GM19240 (cell line): ENCODE data around the gene RCAN1.
A peak's percentile ranks its signal among the peaks of the same experiment; 100 is the strongest.

ENCODE experiments used
- DNase-seq: peaks from one replicate; pipeline ENCODE4 v3.0.0; 2011; ENCODE audit warnings: low spot score; ENCODE audit not compliant: insufficient read length

RCAN1 gene

DNA sequence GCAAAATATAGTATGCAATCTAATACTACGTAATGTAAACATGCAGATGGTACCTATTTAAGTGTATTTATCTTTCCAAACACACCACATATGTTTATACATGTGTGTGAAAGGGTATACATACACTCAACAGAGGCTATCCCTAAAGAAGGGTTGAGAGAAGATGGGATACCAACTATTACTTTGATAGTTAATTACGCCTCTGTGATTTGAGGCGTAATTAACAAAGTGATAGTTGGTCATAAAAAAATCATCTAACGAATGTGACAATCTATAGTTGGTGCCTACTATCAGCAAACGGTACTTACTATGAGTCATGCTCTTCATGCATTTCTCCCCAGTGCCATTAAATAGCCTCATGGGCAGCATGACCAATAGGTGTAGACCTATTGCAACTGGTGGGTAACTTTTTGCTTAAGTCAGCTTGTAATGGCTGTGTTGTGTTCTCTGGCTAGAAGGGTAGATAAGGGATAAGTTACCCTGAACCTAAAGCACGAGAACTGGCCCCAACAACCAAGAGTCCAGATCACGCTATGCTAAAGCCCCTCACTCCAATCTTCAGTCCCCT, 15.3 kb downstream of the RCAN1 start:
- DNase-seq, result no peak

DNA sequence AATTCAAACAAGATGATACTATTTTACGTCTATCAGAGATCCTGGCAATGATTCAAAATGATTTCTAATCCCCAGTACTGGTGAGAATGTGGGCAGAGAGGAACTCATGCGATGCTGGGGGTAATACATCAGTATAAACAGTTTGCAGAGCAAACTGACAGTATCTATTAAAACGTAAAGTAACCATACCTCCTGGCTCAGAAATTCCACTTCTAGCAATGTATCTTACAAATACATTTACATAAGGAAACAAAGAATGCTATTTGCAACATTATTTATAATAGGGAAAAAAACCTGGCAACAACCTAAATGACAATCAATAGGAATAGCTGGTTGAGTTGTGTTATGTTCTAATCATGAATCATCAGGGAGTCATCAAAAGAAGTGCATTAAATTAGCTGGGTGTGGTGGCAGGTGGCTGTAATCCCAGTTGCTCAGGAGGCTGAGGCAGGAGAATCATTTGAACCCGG, 15.9 kb downstream of the RCAN1 start:
- no peak for DNase-seq

- no peak for DNase-seq
Measured at GRCh38 chr21:34597406-34597805, 17.5 kb downstream of the RCAN1 start.

GRCh38 chr21:34596561-34597271, 18.2 kb downstream of the RCAN1 start:
- DNase-seq, result no peak

DNA sequence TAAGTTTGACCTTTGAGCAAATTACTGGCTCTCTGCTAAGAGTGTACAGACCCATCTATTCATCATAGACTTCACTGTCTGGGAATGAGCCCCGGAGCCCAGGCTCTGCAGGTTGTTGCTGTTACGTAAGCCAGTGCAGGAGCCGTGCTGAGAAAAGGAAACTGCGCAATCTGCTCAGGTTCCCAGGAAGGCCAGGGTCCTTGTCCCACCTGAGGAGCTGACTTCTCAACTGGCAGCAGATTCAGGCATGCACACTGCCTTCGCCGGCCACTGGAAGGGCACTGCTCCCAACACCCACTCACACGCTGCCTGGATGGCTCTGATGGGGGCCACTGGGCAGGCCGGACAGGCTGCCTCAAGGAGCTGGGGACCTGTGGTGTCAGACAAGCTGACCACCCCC, 19.5 kb downstream of the RCAN1 start:
- no peak for DNase-seq

DNA sequence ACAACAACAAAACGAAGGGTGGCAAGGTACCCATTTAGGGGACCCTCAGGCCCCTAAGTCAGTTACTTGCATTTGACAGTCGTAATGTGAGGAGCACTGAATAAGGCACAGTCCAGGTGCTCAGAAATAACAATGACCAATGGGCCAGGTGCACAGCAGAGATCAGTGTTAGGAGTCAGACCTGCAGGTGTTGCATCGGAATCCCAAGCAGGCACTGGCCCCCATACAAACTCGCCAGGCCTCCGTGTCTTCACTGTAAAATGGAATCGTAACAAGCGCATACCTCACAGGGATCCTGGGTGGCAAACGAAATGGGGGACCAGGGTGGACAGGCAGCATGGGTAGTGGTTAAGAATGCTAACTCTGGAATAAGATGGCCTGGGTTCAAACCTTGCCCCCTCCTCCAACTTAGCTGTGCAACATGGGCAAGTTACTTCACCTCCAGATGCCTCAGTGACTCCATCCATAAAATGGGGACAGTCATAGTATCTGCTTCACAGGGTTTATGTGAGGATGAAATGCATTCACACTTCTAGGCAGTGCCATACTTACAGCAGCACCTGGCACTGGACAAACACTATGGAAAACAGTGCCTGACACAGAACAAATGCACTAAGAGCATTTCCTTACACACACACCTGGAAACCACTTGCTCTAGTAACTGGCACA, 20.2 kb downstream of the RCAN1 start:
- DNase-seq, result no peak

DNA sequence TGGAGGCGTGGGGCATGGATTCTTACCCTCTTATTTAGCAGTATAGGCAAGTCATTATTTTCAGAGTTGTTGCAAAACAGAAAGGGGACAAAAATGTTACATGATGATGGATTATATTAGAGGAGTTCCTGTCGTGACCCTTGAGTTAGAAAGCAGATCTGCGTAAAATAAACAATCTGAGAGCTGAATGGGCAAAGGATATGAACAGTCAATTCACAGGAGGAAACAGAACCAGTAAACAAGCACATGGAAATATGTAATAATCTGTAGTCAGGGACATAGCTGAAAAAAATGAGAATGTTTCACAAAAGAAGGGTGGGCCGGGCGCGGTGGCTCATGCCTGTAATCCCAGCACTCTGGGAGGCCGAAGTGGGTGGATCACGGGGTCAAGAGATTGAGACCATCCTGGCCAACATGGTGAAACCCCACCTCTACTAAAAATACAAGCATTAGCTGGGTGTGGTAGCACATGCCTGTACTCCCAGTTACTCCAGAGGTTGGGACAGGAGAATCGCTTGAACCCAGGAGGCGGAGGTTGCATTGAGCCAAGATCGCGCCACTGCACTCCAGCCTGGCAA, 20.9 kb downstream of the RCAN1 start:
- DNase-seq, result no peak

- no peak for DNase-seq
Measured at GRCh38 chr21:34593423-34593822, 21.5 kb downstream of the RCAN1 start.

DNA sequence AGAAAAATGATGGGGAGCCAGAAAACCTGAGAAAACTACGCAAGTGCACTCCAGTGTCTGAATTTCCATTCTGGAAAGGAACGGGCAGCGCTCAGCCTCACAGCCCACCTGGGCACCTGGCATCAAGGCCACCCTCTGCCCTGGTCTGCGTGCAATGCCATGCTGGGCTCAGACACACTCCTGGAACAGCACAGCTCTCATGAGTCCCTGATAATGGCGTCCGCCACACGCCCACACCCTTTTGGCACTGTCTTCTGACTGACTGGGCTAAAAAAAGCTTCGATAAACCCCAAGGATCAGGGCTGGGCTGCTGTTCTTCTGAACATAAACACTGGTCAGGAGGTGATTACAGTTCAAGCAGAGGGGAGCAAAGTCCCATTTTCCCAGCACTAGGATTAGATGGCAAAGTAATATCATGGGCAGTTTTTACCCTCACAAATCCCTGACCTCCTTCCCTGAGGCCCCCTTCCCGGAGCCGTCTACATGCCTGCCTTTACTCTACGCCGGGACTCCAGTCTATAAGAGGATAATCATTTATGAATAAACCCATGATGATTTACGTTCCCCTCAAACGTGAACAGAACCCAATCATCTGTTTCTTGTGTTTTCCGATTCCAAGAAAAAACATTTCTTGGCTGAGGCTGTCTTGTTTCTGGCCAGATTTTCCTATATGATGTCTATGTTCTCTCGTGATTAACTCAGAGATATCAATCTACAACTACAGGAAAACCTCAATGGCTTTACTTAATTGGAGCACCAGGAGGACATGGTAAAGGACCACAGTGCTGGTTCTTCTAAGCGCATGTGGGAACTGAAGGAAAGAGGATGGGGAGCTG, 22.6 kb downstream of the RCAN1 start:
- DNase-seq, result no peak

DNA sequence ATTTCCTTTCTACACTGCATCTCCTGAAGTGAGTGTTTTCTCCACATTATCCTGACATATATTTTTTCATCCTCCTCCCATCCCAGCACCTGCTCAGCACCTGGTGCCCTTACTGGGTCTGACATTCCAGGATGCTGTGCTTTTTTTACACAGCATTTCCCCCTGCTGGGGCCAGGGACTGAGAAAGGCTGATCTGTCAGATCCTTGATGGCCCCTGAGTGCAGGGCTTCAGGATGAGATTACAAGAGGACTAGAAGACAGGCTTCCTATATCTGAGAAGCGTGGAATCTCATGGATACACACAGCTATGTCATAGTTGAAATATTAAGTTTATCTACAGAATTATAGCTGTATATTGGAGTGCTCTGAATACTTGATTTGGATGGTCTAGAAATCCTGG, 24.4 kb downstream of the RCAN1 start:
- DNase-seq, result no peak

DNA sequence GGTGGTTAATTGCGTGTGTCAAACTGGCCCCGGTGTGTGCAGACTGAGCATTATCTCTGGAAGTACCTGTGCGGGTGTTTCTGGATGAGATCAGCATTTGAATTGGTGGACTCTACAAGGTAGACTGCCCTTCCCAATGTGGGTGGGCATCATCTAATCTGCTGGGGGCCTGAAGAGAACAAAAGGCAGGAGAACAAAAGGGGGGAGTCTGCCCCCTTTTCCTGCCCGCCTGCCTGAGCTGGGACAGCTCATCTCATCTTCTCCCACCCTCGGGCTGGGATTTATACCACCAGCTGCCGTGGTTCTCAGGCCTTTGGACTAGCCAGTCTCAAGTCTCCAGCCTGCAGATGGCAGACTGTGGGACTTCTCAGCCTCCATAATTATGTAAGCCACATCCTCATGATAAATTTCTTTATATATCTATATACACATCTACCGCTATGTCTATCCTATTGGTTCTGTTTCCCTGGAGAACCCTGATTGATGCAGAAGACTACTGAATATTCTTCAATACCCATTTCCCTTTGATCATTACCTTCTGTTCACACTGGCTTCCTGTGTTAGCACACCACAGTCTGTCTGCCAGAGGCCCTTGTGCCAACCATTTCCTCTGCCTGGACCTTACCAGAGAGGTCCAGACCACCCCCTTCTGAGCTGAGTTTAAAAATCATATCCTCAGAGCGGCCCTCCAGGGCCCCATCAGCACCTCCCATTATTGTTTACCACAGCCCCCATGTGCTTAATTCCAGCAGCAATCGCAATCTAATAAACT, 25.2 kb downstream of the RCAN1 start:
- no peak for DNase-seq

DNA sequence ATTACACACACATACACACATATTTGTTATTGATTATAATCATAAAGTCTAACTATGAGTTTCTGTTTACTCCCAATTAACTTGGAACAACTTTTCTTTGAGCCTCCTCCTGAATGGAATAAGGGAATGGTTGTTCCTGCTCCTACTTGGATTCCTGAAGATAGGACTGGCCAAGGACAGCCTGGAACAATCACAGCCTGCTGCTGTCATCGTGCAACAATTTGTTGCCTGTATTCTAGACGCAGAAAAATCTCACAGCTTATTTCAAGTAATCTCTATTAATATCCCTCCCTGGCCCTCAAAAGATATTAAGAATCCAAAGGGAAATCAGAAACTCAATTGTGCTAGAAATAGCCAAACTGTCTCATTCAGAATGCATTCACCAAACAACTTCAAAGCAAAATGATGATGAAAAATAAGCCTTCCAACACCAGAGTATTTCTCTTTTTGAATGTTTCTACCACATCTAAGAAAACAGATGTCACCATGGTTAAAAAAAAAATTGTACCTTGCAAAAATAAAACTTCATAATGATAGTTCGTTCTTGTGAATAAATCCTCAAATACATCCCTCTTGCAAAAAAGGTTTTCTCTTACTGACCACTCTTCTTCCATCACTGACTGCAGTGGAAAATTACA, 30.9 kb downstream of the RCAN1 start:
- no peak for DNase-seq

- DNase-seq, result peak; percentile 33
Measured at GRCh38 chr21:34582506-34583150, 32.3 kb downstream of the RCAN1 start.

DNA sequence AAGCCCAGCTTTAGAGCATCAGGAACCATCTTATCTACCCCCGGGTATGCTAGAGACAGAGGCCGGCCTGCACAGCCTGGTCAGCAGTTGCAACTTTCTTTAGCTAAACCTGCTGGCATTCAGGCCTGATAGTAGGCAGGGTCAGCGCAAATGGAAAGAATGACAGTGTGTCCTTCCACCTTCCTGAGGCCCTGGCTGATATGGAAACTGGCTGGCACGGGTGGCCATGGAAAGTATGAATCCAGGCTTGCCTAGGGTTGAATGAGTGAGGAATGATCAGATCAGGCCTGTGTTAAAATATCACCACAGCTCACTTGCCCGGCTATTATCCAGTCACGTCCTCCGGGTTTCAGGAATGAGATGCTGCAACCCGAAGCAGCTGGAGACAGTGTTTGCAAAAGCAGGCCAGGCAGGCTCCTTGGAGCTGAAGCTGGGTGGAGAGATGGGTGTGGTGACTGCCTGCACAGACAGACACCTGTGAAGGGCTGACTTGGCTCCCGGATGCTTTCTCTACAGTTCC, 34.7 kb downstream of the RCAN1 start:
- DNase-seq, result no peak

DNA sequence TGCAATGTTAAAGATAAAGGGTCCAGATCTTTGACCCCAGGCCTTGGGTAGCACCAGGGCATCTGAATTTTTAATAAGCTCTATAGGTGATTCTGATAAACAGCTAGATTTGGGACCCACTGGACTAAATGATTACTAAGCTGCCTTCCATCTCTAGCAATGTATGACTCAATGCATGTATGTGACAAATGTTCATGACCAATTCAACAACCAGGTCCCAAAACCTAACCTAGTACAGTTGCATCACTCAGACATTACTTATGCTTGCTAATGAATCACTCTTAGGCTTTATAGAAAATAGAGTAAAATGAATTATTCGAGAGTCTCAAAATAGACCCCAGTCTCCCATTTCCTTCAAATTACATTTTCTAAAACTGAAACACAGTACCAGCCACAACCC, 35.5 kb downstream of the RCAN1 start:
- DNase-seq, result no peak

DNA sequence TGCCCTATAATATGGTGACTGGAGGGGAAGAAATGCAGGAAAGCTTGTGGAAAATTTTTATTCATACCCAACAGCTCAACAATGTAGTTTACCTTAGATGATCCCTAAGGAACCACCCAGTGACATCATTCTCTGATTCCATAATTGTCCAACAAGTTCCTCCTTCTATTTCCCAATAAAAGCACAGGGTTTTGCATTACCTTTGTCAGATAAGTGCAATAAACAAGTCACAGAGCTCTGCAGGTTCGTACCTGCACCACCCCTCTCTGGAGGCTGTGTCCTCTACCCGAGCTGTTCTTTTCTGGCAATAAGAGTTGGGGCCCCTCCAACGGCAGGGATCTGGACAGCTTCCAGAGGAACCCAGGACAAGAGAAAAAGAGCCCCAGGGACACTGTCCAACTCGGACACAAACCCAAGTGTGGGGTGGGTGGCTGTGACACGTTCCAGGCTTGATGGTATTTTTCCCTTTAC, 38.8 kb downstream of the RCAN1 start:
- no peak for DNase-seq

DNA sequence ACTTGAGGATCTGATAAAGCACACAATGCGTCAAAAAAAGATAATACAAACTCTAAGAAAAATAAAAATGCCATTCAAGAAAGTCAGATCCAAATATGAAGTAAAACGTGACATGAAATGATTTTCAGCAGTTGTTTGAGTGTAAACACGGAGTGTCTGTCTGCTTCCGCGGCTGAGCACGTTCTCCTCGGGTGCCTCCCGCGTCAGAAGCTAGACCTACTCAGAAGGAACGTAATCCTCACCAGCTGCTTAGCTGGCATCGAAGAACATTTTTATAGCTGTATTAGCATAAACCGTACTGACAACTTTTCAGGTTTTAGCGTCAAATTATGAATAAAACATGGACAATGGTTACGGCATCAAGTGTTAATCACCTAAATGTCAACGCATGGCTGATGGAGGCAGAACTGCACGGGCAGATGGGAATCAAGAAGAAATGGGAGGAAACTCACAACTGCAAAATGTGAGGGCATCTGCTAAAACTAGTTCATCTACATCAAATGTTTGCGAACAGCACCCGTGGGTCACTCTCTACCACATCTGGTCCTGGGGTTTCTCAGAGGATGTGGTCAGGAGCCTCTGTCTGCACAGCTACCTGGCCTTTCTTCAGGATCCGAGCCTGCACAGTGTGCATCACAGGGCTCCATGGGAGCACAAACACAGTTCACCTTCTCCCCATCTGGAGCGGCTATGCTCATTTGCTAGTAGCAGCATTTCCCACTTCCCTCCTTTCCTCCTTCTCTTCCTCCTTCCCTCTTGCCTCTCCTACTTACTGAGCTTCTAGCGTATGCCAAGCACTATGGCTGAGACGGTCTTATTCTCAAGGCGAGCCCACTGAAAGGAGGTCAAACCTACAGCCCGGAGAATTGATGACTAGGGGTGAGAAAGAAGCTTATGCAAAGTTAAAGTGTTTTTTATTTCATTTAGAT, 40.0 kb downstream of the RCAN1 start:
- no peak for DNase-seq

DNA sequence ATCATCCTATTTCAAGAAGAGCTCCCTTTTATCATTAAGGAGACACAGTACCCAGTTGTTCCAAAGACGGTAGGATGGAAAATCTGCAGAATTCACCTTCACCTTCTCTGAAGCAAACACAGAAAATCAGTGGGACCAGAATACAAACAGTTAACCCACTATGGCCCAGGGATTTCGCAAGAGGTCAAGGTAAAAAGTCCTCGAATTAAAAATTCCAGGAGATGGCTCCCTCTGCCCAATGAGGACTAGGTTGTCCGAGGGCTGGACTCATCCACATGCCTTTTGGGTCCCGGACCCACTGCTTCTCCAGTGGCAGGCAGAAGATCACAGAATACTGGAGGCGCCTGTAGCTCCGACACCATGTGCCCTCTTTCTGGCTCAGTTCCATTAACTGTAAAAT, 42.9 kb downstream of the RCAN1 start:
- DNase-seq, result no peak
